Measurements from ENCODE around the gene BICDL1.

BICDL1 gene

DNA sequence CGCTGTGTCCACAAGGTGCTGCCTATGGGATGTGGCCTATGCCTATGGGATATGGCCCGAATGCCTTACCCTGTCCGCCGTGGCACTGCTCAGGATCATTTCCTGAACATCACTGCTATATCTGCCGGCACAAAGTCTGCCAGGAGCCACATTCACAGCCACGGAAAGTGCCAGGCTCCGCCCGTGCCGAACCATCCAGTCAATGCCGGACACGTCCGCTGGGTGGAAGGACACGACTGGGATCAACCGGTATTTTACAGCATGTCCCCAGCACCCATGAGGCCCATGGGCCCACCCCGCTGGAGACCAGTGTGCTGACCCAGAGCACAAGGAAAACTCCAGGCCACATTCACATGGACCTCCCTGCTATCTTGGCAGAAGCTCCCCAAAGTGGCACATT is 142.1 kb downstream of the BICDL1 start:
- no peak for DNase-seq

GRCh38 chr12:120132054-120132836 is 143.2 kb downstream of the BICDL1 start:
- DNase-seq, result no peak

DNA sequence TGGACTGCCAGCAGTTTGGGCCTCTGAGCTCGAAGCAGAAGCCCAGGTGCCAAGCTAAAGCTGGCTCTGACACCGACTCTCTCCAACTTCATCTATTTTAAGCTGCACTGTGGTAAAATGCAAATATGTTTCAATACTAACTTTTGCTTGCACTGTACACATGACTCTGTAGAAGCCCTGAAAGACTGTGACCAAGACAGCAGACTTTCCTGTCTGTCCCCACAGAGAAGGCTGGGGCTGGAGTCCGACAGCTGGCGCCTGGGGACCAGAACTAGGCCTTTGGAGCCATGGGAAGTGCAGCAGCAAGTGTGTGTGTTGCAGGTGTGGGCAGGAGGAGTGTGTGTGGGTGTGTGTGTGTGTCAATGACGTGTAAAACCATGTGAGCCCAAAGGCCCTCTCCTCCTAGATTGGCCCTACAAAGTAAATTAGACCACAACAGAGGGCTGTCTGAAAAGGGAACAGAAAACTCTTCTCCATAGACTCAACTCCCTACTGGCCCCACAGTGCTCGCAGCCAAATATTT is 143.9 kb downstream of the BICDL1 start:
- no peak for DNase-seq

GRCh38 chr12:120134307-120134980 is 145.4 kb downstream of the BICDL1 start:
- no peak for DNase-seq

DNA sequence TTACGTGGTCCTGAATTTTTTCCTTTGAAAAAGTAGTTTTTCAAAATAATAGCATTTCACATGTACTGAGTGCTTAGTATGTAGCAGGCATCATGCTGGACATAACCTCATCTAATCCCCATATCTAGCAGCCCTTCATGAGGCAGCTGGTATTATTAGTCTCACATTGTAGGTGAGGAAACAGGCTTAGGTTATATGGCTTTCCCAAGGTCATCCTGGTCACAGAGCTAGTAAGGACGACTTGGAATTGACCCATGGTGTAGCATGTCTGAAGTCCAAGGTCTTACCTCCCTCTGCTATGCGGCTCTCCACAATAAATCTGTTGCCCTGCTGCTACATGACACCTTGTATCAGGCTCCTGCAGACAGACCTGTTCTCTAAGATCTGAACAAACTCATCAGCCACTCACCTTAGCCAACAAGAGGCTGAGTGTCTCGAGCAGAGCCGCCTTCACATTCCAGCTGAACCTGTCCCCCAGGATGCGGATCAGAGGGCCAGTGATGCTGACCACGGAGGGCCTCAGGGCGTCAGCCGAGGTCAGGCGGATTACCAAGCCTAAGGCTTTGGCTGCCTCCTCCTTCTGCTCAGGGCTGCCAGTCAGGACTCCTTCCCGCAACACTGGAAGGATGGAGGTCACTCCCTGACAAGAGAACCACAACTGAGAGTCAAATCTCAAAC is 147.2 kb downstream of the BICDL1 start:
- DNase-seq, result no peak

- no peak for DNase-seq
Measured at GRCh38 chr12:120137833-120138232, 148.8 kb downstream of the BICDL1 start.

- no peak for DNase-seq
Measured at GRCh38 chr12:120138366-120138765, 149.3 kb downstream of the BICDL1 start.

DNA sequence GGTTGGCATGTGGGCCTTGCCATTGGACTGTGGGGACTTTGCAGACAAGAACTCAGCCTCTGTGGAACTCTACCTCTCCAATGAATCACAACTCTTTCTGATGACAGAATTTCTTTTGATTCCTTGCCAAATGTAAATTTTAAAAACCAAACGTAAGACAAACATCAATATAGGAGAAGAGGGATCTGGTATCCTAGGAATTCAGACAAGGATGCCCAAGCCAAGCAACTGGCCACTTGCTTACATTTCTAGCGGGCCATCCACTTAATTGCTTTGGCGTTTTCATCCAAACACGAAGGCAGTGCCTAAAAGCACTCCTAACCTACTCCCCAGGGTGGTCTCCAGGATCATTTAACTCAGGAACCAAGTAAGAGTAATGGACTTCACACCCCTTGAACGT is 150.9 kb downstream of the BICDL1 start:
- DNase-seq, result no peak

- DNase-seq, result no peak
Measured at GRCh38 chr12:120140603-120141002, 151.6 kb downstream of the BICDL1 start.

DNA sequence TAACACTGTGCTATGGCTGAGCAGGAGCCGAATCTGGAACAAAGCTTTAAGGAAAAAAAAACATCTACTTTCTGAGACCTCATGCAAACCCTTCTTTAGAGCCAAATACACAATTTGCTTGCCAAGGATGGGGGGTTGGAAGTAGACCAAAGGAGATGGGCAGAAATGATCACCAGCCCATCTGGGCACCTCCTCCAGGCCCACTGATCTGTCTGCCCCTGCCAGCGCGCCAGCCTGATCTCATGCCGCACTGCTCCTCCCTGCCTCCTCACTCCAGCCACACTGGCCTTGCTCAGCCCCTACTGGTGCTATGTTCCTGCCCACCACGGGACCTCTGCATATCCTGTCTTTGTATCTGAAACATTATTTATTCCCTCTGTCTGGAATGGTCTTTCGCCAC is 152.3 kb downstream of the BICDL1 start:
- DNase-seq, result no peak

DNA sequence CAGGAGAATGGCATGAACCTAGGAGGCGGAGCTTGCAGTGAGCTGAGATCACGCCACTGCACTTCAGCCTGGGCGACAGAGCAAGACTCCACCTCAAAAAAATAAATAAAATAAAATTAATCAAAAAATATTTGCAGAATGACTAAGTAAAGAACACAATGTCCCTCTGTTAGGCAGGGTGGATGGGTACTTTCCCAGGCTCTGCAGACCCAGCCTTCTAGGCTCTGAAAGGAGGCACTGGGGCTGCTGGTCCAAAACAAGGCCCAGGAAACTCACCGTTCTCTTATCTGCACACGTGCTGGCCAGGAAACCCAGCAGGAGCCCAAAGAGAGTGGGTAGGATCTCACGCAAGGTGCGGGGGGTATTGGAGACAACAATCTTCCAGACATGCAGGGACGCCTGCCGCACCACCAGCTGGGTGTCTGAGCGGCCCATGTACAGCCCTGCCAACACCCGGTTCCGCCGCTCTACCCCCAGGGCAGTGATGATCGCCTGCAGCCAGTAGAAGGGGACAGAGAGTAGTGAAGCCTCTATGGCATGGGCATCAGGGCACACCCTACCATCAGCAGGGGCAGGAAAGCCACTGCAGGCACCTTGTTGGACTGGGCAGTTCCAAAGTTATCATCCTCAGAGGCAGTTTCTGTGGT is 153.3 kb downstream of the BICDL1 start:
- DNase-seq, result no peak
